Transverse colon (tissue), 4 donors: ENCODE data around the gene SLC40A1. TPM values are rescaled to one million over a fixed set of nuclear protein-coding genes. Genes with fewer than 3 reads are reported as not detected.

Experiments
- DNase-seq: peaks from one replicate; pipeline ENCODE4 v3.0.0-alpha.2; 2019
- H3K27ac ChIP-seq, 4 donors: fragments of 200-600 bp; sonication (generic); 2 replicates each; pipeline ENCODE4 v1.5.1; 2016 to 2018; ENCODE audit warnings: inconsistent platforms in 4 of 4
- H3K27me3 ChIP-seq: fragments of 200-600 bp; sonication (generic); 2 replicates; pipeline ENCODE4 v1.5.1; 2017; ENCODE audit warnings: inconsistent platforms
- H3K36me3 ChIP-seq, 4 donors: fragments of 200-600 bp; sonication (generic); 2 replicates each; pipeline ENCODE4 v1.5.1; 2017 to 2019; ENCODE audit warnings: inconsistent platforms in 4 of 4
- H3K4me1 ChIP-seq, 4 donors: fragments of 200-600 bp; sonication (generic); 2 replicates each; pipeline ENCODE4 v1.5.1; 2017 to 2020; ENCODE audit warnings: inconsistent platforms in 4 of 4
- H3K4me3 ChIP-seq, 4 donors: fragments of 200-600 bp; sonication (generic); 1 replicate in 1 of 4; 2 replicates in 3 of 4; pipeline versions ENCODE4 v1.5.1 to v1.6.1; 2017 to 2019; ENCODE audit warnings: inconsistent platforms in 4 of 4
- H3K9me3 ChIP-seq, 2 donors: fragments of 200-600 bp; sonication (generic); 2 replicates each; pipeline ENCODE4 v1.5.1; 2017 to 2019; ENCODE audit warnings: inconsistent platforms in 2 of 2
- EP300 ChIP-seq: sonication (generic); formaldehyde crosslinking; IDR thresholded peaks from one replicate; pipeline ENCODE4 v1.6.1; 2017; ENCODE audit warnings: antibody characterized with exemption, low read depth
- POLR2A ChIP-seq: fragments of 450-650 bp; IDR thresholded peaks from one replicate; pipeline ENCODE4 v1.6.1; 2016; ENCODE audit warnings: antibody characterized with exemption, mild to moderate bottlenecking, moderate library complexity
- POLR2AphosphoS5 ChIP-seq, 3 donors: sonication (generic); formaldehyde crosslinking; IDR thresholded peaks; one replicate each; pipeline ENCODE4 v1.6.1; 2016; ENCODE audit warnings: antibody characterized with exemption in 3 of 3
- WGBS, 2 donors: methylation state at CpG; one replicate each; pipeline ENCODE4 v1.1.5; 2018; ENCODE audit warnings: low coverage in 1 of 2; 5-methylcytosine and 5-hydroxymethylcytosine counted together
- in situ Hi-C, 4 donors: fragments of 200-750 bp; cut with MboI; loops; one replicate each; pipeline versions ENCODE4 v1.15.0 to v1.15.1; 2017; ENCODE audit warnings: low sequenced_read_pairs in 3 of 4, low pct_ligation_motif_present in 1 of 4, low pct_unique_long_range_greater_than_20kb in 1 of 4
- intact Hi-C: fragments of 100-400 bp; cut with DNase I; formaldehyde crosslinking; loops from one replicate; pipeline ENCODE4 v1.15.1; 2023; ENCODE audit warnings: low total_unique reads
- total RNA-seq, 4 donors: library from RNA; depleted of rRNA; stranded (reverse); fragments of >200 nt; gene quantifications; one replicate each; pipeline ENCODE4 v1.1.0, GENCODE V29; 2016
- TF ChIP-seq, protein P1 (sequence below), 5 experiments: fragments of 200-600 bp in 3 of 5; fragments of 450-650 bp in 2 of 5; sonication (generic) in 3 of 5; IDR thresholded peaks; 1 replicate in 2 of 5; 2 replicates in 3 of 5; pipeline ENCODE4 v1.5.1; 2016 to 2017; ENCODE audit warnings: antibody characterized with exemption in 5 of 5, inconsistent platforms in 3 of 5, mild to moderate bottlenecking in 2 of 5, moderate library complexity in 1 of 5

Gene SLC40A1
- total RNA-seq, 4 donors from 2014 or later: 26.3 to 345 (median 186) TPM

DNA sequence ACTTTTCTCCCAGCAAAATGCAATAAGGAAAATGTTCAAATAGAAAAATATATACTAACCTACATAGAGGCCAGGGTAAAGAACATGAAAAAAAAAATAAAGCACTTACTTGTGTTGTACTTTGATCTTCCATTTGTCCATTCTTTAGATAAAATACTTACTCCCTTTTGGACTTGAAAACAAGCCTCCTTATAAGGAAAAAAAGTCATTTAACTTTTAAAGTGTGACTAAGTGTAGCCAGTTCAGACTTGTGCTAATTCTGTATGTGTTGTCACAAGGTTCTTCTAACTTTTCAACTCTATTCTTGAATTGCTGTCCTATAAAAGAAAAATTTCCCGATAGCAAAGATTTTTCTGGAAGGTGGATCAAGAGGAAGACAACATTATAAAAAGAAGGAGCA, 23.2 kb downstream of the SLC40A1 start:
- Histone ChIP-seq H3K4me3 (no peak overlapping the region), H3K4me1 (peaks cover 11 to 86% (median 30%) of the 10 kb centered on the region in 4 donors), H3K27ac (peak overlapping the region; percentile 3 to 60 (median 31)), H3K27me3 (no peaks in the 10 kb centered on the region), H3K9me3 (no peaks in the 10 kb centered on the region), H3K36me3 (no peaks in the 10 kb centered on the region)
- DNase-seq: no peak
- in situ Hi-C loops (no loop called here), intact Hi-C loops (no loop called here)
- WGBS, 2 donors: 47 to 60% methylated on average over 1 of the region's 1 CpG
- TF ChIP-seq EP300: no peak
- TF ChIP-seq, protein P1, sequence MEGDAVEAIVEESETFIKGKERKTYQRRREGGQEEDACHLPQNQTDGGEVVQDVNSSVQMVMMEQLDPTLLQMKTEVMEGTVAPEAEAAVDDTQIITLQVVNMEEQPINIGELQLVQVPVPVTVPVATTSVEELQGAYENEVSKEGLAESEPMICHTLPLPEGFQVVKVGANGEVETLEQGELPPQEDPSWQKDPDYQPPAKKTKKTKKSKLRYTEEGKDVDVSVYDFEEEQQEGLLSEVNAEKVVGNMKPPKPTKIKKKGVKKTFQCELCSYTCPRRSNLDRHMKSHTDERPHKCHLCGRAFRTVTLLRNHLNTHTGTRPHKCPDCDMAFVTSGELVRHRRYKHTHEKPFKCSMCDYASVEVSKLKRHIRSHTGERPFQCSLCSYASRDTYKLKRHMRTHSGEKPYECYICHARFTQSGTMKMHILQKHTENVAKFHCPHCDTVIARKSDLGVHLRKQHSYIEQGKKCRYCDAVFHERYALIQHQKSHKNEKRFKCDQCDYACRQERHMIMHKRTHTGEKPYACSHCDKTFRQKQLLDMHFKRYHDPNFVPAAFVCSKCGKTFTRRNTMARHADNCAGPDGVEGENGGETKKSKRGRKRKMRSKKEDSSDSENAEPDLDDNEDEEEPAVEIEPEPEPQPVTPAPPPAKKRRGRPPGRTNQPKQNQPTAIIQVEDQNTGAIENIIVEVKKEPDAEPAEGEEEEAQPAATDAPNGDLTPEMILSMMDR (IDR thresholded peaks at IDR 0.05): no peak

- no peaks in the 10 kb centered on the region for H3K9me3 ChIP-seq
- intact Hi-C loops: no loop called here
- peaks cover 11 to 87% (median 31%) of the 10 kb centered on the region in 4 donors for H3K4me1 ChIP-seq
- WGBS, 2 donors: 96 to 100% methylated on average over 1 to 7 of the region's 7 CpGs
- H3K27me3 ChIP-seq: no peaks in the 10 kb centered on the region
- in situ Hi-C loops: no loop called here
- H3K4me3 ChIP-seq: no peak overlapping the region
- DNase-seq: no peak
- no peaks in the 10 kb centered on the region for H3K36me3 ChIP-seq
- peak overlapping the region in 2 of 4 donors; percentile 3 to 6 for H3K27ac ChIP-seq
- TF ChIP-seq EP300 (no peak), POLR2A (no peak), POLR2AphosphoS5 (IDR thresholded peaks at IDR 0.05) (no peak)
- TF ChIP-seq, protein P1 (IDR thresholded peaks at IDR 0.05): no peak
These were observed 24.1 kb downstream of the SLC40A1 start for GRCh38 chr2:189556526-189556925.

DNA sequence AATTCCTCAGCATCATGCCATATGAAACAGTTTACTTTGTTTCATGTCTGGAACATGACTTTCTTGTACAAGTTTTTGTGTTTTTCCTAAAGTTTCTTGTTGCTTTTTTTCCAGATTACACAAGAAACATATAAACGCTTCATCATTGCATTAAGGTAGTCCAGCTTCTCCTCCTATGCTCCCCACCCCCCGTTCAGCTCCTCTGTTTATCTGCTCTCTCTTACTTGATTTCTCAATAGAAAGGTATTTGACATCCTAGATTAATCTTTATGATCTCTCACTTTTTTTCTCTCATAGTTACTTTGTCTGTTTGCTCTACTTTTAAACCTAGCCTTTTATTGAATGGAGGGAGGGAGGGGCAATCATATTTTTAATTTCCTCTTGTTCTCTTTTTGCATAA, 25.4 kb downstream of the SLC40A1 start:
- peak overlapping the region; percentile 3 to 37 (median 14) for H3K27ac ChIP-seq
- intact Hi-C loops: no loop called here
- WGBS, 2 donors: 21 to 51% methylated on average over 2 of the region's 2 CpGs

DNA sequence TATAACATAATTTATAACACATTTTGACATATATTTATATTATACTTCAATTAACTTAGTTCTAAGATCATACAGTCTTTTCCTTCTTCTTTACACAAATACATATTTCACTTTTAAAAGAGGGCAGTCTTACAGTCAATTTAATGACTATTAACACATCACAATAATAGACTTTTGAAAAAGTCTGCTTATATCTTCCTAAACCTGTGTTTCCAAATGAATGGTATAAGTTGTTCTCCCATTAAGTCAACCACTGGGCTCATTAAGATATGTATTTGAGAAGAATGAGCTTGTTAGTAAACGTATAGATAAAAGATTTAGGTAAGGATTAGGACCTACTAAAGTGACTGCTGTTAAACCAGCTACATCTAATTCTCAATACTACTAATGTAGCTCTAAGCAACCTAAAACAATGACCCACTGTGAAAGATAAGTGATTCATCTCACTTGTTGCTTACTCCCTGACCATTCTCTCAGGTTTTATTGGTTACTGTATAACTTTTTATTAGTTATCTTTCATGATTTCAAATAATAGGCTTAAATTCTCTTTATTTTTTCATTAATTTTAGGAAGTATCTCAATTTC, 27.0 kb downstream of the SLC40A1 start:
- Histone ChIP-seq H3K27ac (peak overlapping the region in 1 of 4 donors; percentile 43), H3K9me3 (no peaks in the 10 kb centered on the region), H3K36me3 (no peaks in the 10 kb centered on the region), H3K27me3 (no peaks in the 10 kb centered on the region), H3K4me1 (peaks cover 5 to 71% (median 24%) of the 10 kb centered on the region in 4 donors), H3K4me3 (no peak overlapping the region)
- in situ Hi-C loops (no loop called here), intact Hi-C loops (no loop called here)
- no peak for TF ChIP-seq POLR2A
- WGBS, 2 donors: 36 to 62% methylated on average over 1 of the region's 1 CpG
- DNase-seq: no peak

More for the DNA sequence above, 25.4 kb downstream of the SLC40A1 start:
- TF ChIP-seq, protein P1 (IDR thresholded peaks at IDR 0.05): no peak
- no peak for TF ChIP-seq POLR2AphosphoS5 (IDR thresholded peaks at IDR 0.05)
- TF ChIP-seq EP300: no peak
- TF ChIP-seq POLR2A: no peak
- H3K4me3 ChIP-seq: no peak overlapping the region
- no peaks in the 10 kb centered on the region for H3K9me3 ChIP-seq
- H3K36me3 ChIP-seq: no peaks in the 10 kb centered on the region
- no peak for DNase-seq
- in situ Hi-C loops: no loop called here
- H3K27me3 ChIP-seq: no peaks in the 10 kb centered on the region
- H3K4me1 ChIP-seq: peaks cover 11 to 79% (median 30%) of the 10 kb centered on the region in 4 donors

DNA sequence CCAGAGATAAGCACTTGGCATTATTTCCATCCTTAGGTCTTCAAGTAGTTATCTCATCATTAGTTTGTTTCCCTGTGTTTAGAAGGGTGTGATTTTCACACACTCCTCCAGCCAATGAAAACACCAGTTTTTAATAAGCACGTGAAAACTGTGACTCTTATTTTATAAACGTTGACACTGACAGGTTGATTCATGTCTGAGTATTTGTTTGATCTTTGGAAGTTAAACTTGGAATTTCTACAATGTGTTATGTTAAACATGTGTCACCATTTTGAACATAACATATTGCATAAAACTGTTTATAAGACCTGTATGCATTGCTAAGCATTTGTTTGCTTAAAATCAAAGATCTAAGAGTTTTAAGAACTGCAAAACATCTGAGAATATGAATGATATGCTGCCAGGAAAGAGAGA, 27.6 kb downstream of the SLC40A1 start:
- H3K4me3 ChIP-seq: no peak overlapping the region
- H3K36me3 ChIP-seq: no peaks in the 10 kb centered on the region
- in situ Hi-C loops: no loop called here
- H3K9me3 ChIP-seq: no peaks in the 10 kb centered on the region
- peak overlapping the region in 3 of 4 donors; percentile 10 to 43 (median 18) for H3K27ac ChIP-seq
- peaks cover 5 to 66% (median 22%) of the 10 kb centered on the region in 4 donors for H3K4me1 ChIP-seq
- no peak for TF ChIP-seq POLR2AphosphoS5 (IDR thresholded peaks at IDR 0.05)
- TF ChIP-seq, protein P1 (IDR thresholded peaks at IDR 0.05): no peak
- TF ChIP-seq POLR2A: no peak
- no peak for TF ChIP-seq EP300
- WGBS, 2 donors: 24 to 25% methylated on average over 2 of the region's 2 CpGs
- no peaks in the 10 kb centered on the region for H3K27me3 ChIP-seq
- intact Hi-C loops: no loop called here
- DNase-seq: no peak
